WTC11 (cell line): Measurements from ENCODE around the gene GPR17. TPM values are rescaled to one million over a fixed set of nuclear protein-coding genes. Genes with fewer than 3 reads are reported as not detected.

Experiments
- ATF1 ChIP-seq: sonication (generic); formaldehyde crosslinking; IDR thresholded peaks from 2 replicates; pipeline ENCODE4 v1.8.1; 2023; ENCODE audit warnings: mild to moderate bottlenecking, moderate library complexity, missing genetic modification reagents
- ATF6 ChIP-seq: sonication (generic); formaldehyde crosslinking; IDR thresholded peaks from 2 replicates; pipeline ENCODE4 v1.8.1; 2023; ENCODE audit warnings: mild to moderate bottlenecking, missing genetic modification reagents
- CTCF ChIP-seq: fragments of 200-600 bp; IDR thresholded peaks from 2 replicates; pipeline ENCODE4 v1.8.0; 2022; ENCODE audit warnings: antibody characterized with exemption
- E2F1 ChIP-seq: sonication (generic); formaldehyde crosslinking; IDR thresholded peaks from 2 replicates; pipeline ENCODE4 v1.8.0; 2022; ENCODE audit warnings: mild to moderate bottlenecking, missing genetic modification reagents
- E2F4 ChIP-seq: sonication (generic); formaldehyde crosslinking; IDR thresholded peaks from 2 replicates; pipeline ENCODE4 v1.8.1; 2022; ENCODE audit warnings: low read depth, mild to moderate bottlenecking, moderate library complexity, missing genetic modification reagents, borderline replicate concordance
- E2F5 ChIP-seq: sonication (generic); formaldehyde crosslinking; IDR thresholded peaks from 2 replicates; pipeline ENCODE4 v1.8.1; 2022; ENCODE audit warnings: mild to moderate bottlenecking, moderate library complexity, missing genetic modification reagents
- ERG ChIP-seq: fragments of 250-450 bp; sonication (Bioruptor Pico); IDR thresholded peaks from 2 replicates; pipeline ENCODE4 v1.8.0; 2021; ENCODE audit warnings: mild to moderate bottlenecking
- ETV6 ChIP-seq: sonication (generic); formaldehyde crosslinking; IDR thresholded peaks from 2 replicates; pipeline ENCODE4 v1.8.1; 2022; ENCODE audit warnings: mild to moderate bottlenecking, missing genetic modification reagents
- FOXP4 ChIP-seq: sonication (generic); formaldehyde crosslinking; IDR thresholded peaks from 2 replicates; pipeline ENCODE4 v1.8.0; 2022; ENCODE audit warnings: mild to moderate bottlenecking, missing genetic modification reagents
- GABPB1 ChIP-seq: sonication (generic); formaldehyde crosslinking; IDR thresholded peaks from 2 replicates; pipeline ENCODE4 v1.8.1; 2023; ENCODE audit warnings: mild to moderate bottlenecking, missing genetic modification reagents
- GTF2I ChIP-seq: fragments of 250-450 bp; sonication (Bioruptor Pico); conservative IDR thresholded peaks from 2 replicates; pipeline ENCODE4 v1.4.0; 2021; ENCODE audit warnings: mild to moderate bottlenecking
- IRF2 ChIP-seq: sonication (generic); formaldehyde crosslinking; IDR thresholded peaks from 2 replicates; pipeline ENCODE4 v1.8.0; 2022; ENCODE audit warnings: low read depth, missing genetic modification reagents, borderline replicate concordance
- JUN ChIP-seq: sonication (generic); formaldehyde crosslinking; IDR thresholded peaks from 2 replicates; pipeline ENCODE4 v1.8.0; 2023; ENCODE audit warnings: mild to moderate bottlenecking, missing genetic modification reagents
- MAX ChIP-seq: sonication (generic); formaldehyde crosslinking; IDR thresholded peaks from 2 replicates; pipeline ENCODE4 v1.8.0; 2022; ENCODE audit warnings: mild to moderate bottlenecking, missing genetic modification reagents
- MXD4 ChIP-seq: fragments of 250-450 bp; sonication (Bioruptor Pico); IDR thresholded peaks from 2 replicates; pipeline ENCODE4 v1.8.0; 2021; ENCODE audit warnings: mild to moderate bottlenecking, moderate library complexity, borderline replicate concordance
- NR3C1 ChIP-seq: sonication (generic); formaldehyde crosslinking; conservative IDR thresholded peaks from 2 replicates; pipeline ENCODE4 v1.8.1; 2023; ENCODE audit warnings: low read depth, mild to moderate bottlenecking, missing genetic modification reagents
- PREB ChIP-seq: sonication (generic); formaldehyde crosslinking; IDR thresholded peaks from 2 replicates; pipeline ENCODE4 v1.8.1; 2022; ENCODE audit warnings: mild to moderate bottlenecking, missing genetic modification reagents, moderate library complexity, borderline replicate concordance
- RORB ChIP-seq: fragments of 250-450 bp; sonication (Bioruptor Pico); IDR thresholded peaks from 2 replicates; pipeline ENCODE4 v1.9.0; 2021; ENCODE audit warnings: mild to moderate bottlenecking
- ZBTB43 ChIP-seq: sonication (generic); formaldehyde crosslinking; IDR thresholded peaks from 2 replicates; pipeline ENCODE4 v1.8.1; 2023; ENCODE audit warnings: mild to moderate bottlenecking, missing genetic modification reagents
- ZNF532 ChIP-seq: fragments of 250-450 bp; sonication (Bioruptor Pico); IDR thresholded peaks from 2 replicates; pipeline ENCODE4 v1.9.0; 2021; ENCODE audit warnings: mild to moderate bottlenecking, borderline replicate concordance
- total RNA-seq: library from RNA; stranded (reverse); gene quantifications from 3 replicates; pipeline ENCODE4 v1.2.3, GENCODE V29; 2021

GPR17 gene
- total RNA-seq, 1 experiment from 2014 or later = not detected

GRCh38 chr2:127701193-127701650, 55.3 kb downstream of the GPR17 start, which contains the start of gene SFT2D3 (continued):
- TF ChIP-seq MAX (peak; percentile 75), ETV6 (peak; percentile 85), FOXP4 (CRISPR knock-in tag) (peak; percentile 2), E2F5 (CRISPR knock-in tag) (no peak; the same call in 1 of the 2 replicates), E2F1 (CRISPR knock-in tag) (no peak), CTCF (no peak), PREB (CRISPR knock-in tag) (no peak), IRF2 (CRISPR knock-in tag) (no peak), JUN (CRISPR knock-in tag) (no peak), ZNF532 (CRISPR knock-in tag) (no peak), ATF6 (CRISPR knock-in tag) (no peak), RORB (CRISPR knock-in tag) (no peak), GABPB1 (CRISPR knock-in tag) (peak; percentile 54; the same call in 1 of the 2 replicates), MXD4 (CRISPR knock-in tag) (no peak), NR3C1 (CRISPR knock-in tag) (no peak), E2F4 (CRISPR knock-in tag) (no peak), ZBTB43 (no peak), ERG (CRISPR knock-in tag) (no peak), GTF2I (CRISPR knock-in tag) (no peak), ATF1 (CRISPR knock-in tag) (0 out of 2 replicates have a peak, but pooled peaks have one; percentile 15)
